GF-D8 (cell line): Measurements from ENCODE around the gene NWD2.
"Not testable (repeated sequence)": the region's sequence is repeated elsewhere in the genome, so short reads cannot be mapped to it uniquely, and the experiment has no call there.

Experiments
- DNase-seq: peaks from one replicate; lab custom pipeline; 2025; lab: John Stamatoyannopoulos, UW

NWD2 gene

GRCh38 chr4:37392521-37393255 lies 148.1 kb downstream of the NWD2 start:
- DNase-seq, result no peak

DNA sequence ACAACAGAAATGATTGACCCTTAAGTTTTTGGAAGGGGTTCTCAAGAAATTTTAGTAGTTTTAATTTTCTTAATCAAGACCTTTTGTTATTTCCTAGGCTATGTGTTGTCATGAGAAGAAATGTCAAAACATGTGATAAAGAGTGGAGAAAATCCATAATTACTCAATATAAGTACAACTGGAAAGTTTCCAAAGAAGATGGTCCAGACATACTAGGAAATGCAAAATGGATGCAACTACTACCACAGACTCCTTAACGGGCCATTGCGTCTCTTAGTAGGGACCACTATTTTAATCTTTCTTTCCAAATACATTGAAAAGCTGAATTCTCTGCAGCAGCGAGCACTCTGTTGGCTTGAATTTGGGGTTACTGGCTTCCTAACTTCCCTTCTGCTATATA lies 148.8 kb downstream of the NWD2 start:
- no peak for DNase-seq

GRCh38 chr4:37393889-37394288 lies 149.3 kb downstream of the NWD2 start:
- no peak for DNase-seq

DNA sequence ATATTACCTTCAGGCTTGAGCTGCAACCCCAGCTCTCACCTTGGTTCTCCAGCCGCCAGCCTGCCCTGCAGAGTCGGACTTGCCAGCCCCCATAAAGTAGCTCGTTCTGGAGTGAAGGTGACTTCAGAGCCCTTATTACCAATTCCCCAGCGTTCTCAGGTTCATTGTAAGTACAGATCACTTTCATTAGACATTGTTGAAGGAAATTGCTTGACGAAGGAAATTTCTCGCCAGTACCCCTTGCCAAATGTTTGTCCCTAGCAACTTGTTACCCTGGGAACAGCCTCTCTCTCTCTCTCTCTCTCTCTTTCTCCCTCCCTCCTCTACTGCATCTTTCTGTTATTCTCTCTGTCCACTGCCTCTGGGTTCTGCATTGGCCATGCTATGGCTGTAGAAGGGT lies 153.0 kb downstream of the NWD2 start:
- DNase-seq, result no peak

DNA sequence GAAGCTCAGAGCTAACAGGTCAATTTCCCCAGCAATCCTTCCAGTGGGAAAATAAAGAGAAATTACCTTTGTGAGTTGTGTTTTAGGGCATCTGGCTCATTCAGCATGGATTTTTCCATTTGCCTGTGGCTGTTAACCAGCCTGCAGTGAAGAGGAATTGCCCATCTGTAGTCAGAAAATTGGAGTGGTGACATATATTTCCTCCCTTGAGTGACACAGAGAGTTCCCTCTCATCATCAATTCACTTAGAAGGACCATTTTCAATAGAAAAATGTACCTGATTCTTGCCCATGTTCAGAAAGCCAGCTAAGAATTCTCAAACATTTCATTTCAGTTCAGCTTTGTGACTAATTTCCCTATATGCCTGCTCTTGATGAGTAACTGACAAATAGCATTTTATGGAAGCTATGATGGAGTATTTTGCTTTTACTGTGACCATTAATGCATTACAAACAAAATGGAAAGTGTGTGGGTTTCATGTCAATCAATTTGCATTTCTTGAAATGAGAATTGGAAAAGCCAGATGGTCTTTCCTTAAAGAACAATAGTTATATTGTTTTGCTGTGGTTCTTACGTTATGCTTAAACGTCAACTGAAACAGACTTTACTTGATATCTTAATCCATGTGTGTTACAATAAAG lies 155.8 kb downstream of the NWD2 start:
- DNase-seq, result no peak

DNA sequence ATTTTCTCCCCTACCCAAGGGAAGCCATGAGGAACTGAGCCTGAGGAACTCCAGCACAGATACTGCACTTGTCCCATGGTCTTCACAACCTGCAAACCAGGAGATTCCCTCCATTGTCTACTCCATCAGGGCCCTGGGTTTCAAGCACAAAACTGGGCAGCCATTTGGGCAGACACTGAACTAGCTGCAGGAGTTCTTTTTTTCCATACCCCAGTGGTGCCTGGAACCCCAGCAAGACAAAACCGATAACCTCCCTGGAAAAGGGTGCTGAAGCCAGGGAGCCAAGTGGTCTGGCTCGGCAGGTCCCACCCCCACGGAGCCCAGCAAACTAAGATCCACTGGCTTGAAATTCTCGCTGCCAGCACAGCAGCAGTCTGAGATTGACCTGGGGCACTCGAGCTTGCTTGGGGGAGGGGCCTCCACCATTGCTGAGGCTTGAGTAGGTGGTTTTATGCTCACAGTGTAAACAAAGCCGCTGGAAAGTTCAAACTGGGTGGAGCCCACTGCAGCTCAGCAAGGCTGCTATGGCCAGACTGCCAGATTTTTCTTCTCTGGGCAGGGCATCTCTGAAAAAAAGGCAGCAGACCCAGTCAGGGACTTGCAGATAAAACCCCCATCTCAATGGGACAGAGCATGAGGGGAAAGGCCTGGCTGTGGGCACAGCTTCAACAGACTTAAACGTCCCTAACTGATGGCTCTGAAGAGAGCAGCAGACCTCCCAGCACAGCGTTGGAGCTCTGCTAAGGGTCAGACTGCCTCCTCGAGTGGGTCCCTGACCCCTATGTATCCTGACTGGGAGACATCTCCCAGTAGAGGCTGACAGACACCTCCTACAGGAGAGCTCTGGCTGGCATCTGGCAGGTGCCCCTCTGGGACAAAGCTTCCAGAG lies 163.6 kb downstream of the NWD2 start:
- not testable (repeated sequence) for DNase-seq

- DNase-seq, result not testable (repeated sequence)
Observed at GRCh38 chr4:37413612-37414011, 169.1 kb downstream of the NWD2 start.

GRCh38 chr4:37415845-37416369 lies 171.4 kb downstream of the NWD2 start:
- DNase-seq, result no peak

DNA sequence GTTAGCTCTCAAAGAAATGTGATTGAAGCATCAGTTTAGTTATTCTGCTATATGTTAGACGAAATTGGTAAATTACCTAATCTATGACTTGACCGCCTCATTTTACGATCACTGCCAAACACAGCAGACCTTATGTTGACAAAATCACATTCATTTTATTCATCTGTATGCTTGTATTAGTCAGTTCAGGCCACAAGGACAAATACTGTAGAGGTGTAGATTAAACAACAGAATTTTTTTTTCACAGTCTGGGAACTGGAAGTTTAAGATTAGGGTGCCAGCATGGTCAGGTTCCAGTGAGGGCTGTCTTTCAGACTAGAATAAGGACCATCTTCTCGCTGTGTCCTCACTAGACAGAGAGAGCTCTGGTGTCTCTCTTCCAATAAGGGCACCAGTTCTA lies 177.1 kb downstream of the NWD2 start:
- DNase-seq, result no peak

DNA sequence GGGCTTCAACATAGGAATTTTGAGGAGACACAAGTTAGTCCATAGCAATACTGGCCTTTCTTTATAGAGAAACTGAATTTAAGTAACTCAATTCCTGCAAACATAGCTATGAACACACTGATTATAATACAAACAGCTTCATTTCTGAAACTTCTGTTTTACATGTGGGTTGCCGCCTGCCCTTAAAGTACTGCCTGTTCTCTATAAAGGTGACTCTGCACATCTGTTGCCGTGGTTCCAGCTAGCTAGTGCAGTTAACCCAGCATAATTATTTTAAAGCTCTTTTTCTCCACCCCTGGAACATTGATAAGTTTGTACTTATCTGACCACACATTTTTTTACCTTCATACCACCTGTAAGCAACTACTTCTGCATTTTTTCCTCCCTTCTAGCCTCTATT lies 177.6 kb downstream of the NWD2 start:
- DNase-seq, result no peak

- DNase-seq, result no peak
Observed at GRCh38 chr4:37422638-37423037, 178.1 kb downstream of the NWD2 start.

- DNase-seq, result no peak
Observed at GRCh38 chr4:37423310-37423709, 178.8 kb downstream of the NWD2 start.

GRCh38 chr4:37424753-37425152 lies 180.2 kb downstream of the NWD2 start:
- DNase-seq, result no peak

DNA sequence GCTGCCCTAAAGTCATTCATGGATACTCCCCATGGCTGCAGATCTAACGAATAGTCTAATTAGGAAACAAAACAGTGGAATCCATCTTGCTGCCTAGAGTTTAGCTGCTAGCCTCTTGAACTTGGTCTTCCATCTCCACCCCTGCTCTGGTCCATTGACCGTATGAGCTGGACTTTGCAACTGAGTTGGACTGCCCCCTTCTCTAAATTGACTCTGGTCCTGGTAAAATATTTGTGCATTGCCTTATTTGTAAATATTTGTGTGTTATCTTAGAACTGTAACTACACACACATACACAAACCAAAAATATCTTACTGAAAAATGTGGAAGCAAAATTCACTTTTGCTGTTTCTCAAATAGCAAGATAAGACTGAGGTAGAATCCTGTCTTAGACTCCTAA lies 181.3 kb downstream of the NWD2 start:
- DNase-seq, result no peak

- no peak for DNase-seq
Observed at GRCh38 chr4:37427193-37427592, 182.7 kb downstream of the NWD2 start.

DNA sequence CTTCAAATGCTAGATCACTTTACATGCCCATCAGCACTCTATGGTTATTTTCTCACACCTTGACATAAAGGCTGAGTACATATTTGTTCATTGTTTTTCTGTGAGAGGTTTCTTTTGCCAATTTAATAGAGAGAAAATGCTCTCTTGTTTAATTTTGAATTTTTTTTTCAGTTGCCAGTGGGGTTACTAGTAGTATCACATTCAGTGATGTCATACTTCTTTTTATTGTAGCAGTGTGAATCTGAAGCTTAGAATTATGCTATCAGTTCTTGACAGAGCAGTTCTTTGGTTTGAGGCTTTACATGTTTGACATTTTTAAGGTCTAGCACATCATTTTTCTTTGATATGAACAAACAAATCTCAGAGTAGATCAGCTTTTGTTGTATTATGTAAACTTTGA lies 185.4 kb downstream of the NWD2 start:
- DNase-seq, result no peak

DNA sequence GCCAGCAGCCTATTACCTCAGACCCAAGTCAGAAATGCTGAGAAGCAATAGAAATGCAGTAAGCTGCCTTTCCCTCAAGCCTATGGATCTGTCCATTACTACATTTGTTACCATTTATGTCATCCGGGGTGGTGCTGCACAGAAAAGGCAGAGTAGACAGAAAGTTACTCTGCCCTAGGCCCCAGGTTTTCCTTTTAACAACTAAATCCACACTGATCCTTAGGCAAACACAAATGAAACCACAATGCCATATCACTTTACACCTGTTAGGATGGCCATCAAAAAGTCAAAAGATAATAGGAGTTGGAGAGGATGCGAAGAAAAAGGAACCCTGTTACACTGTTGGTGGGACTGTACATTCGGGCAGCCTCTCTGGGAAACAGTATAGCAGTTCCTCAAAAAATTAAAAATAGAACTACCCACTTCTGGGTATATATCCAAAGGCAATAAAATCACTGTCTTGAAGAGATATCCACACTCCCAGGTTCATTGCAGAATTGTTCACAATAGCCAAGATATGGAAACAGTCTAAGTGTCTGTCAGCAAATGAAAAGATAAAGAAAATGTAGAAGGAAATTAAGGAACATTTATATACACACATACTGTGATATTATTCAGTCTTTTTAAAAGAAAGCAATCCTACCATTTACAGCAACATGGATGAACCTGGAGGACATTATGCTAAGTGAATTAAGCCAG lies 186.3 kb downstream of the NWD2 start:
- DNase-seq, result no peak

DNA sequence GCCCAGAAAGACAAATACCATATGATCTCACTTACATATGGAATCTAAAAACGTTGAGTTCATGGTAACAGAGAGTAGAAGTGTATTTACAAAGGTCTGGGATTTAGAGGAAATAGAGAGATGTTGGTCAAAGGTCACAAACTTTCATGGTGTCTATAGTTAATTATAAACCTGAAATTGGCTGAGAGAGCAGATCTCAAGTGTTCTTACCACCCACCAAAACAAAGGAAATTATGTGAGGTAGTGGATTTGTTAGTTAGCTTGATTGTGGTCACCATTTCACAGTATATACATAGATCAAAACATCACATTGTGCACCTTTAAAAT lies 186.8 kb downstream of the NWD2 start:
- no peak for DNase-seq

DNA sequence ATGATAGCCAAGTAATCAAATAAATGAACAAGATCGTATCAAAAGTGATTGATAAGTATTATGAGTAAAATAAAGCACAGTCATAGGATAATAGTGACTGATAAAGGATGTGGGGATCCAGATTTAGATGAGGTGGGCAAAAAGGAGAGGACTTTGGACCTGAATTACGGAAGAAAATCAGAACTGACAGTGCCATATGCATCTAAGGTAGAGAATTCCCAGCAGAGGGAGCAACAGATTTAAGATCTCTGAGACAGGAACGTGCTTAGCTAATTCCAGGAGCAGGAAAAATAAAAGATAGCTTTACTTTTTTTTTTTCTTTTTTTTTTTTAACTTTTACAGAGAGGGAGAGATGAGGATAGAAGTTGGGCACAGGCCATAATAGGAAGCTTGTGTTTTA lies 189.9 kb downstream of the NWD2 start:
- DNase-seq, result no peak

GRCh38 chr4:37436546-37436945 lies 192.0 kb downstream of the NWD2 start:
- DNase-seq, result no peak

DNA sequence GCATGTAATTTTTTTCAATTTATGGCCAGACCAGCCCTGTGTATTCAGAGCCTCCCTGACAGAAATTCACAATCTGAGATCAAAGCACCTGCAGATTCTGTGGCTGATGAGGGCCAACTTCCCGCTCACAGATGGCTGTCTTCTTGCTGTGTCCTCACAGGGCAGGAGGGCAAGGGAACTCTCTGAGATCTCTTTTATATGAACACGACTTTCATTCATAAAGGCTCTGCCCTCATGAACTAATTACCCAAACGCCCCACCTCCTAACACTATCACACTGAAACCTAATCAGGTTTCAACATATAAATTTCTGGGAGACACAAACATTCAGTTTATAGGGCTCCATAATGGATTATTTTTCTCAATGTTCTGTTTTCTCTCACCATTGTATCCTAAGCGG lies 192.6 kb downstream of the NWD2 start:
- DNase-seq, result no peak

DNA sequence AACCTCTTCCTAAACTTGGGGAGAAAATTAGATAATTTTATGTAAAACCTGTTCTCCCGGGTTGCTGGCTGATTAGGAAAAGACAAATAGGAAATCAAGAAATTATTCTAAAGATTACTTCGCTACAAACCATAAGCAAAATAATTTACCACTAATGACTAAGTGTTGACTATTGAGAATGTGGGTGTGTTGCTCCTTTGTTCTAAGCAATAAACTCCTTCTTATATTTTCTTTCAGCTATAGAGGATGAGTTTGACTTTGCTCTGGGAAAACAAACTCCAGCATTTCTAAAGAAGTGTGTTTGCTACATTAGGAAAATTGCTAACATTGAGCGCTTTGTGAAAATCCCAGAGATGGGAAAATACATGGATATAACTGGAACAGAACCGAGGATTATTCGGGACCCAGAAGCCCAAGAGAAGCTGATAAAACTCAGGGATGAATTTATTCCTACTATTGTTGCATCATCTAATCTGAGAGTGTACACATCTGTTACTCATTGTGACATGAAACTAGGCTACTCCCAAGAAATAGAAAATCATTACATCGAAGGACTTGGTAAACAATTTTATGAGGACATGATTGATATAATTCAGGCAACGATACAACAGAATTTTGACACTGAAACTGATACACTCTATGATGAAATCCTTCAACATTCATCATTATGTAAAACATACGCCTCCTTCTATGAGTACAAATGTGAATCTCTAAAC lies 194.2 kb downstream of the NWD2 start:
- no peak for DNase-seq
